ENCODE data around the gene PDSS2. TPM values are rescaled to one million over a fixed set of nuclear protein-coding genes. Genes with fewer than 3 reads are reported as not detected.
A peak's percentile ranks its signal among the peaks of the same experiment; 100 is the strongest.
"Not testable (repeated sequence)": the region's sequence is repeated elsewhere in the genome, so short reads cannot be mapped to it uniquely, and the experiment has no call there.

The PDSS2 gene
- total and polyA plus RNA-seq, 7 donors = 4.7 to 16.7 (median 9.3) TPM

DNA sequence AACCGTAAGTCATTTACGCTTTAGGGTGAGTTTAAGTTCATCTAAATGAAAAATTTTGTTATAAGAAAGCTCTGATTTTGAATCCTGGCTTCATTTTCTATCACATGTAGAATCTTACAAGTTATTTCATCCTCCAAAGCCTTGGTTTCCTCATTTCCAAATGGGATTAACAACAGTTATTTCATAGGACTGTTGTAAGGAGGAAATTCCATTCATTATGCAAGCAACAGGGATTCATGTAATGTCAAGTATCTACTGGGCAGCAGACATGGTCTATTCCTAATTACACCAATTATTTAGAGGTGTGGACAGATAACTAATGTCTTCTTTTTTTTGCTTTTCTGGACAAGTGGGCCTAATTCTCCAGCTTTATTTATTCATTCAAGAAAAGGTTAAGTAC is 154.0 kb downstream of the PDSS2 start:
- no peaks in the 10 kb centered on the region for H3K27me3 ChIP-seq (ENCODE audit: insufficient read depth in 3 of 3, low read length in 2 of 3)
- H3K4me1 ChIP-seq = no peaks in the 10 kb centered on the region
- no peaks in the 10 kb centered on the region for H3K9me3 ChIP-seq
- no peak for DNase-seq
- H3K4me3 ChIP-seq = no peak overlapping the region
- TF ChIP-seq, protein P1, sequence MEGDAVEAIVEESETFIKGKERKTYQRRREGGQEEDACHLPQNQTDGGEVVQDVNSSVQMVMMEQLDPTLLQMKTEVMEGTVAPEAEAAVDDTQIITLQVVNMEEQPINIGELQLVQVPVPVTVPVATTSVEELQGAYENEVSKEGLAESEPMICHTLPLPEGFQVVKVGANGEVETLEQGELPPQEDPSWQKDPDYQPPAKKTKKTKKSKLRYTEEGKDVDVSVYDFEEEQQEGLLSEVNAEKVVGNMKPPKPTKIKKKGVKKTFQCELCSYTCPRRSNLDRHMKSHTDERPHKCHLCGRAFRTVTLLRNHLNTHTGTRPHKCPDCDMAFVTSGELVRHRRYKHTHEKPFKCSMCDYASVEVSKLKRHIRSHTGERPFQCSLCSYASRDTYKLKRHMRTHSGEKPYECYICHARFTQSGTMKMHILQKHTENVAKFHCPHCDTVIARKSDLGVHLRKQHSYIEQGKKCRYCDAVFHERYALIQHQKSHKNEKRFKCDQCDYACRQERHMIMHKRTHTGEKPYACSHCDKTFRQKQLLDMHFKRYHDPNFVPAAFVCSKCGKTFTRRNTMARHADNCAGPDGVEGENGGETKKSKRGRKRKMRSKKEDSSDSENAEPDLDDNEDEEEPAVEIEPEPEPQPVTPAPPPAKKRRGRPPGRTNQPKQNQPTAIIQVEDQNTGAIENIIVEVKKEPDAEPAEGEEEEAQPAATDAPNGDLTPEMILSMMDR (IDR thresholded peaks at IDR 0.05) = no peak
- WGBS, 3 donors = 97 to 98% (median 97%) methylated on average over 2 of the region's 2 CpGs
- intact Hi-C loops (cut with DNase I) = no loop called here
- no peaks in the 10 kb centered on the region for H3K36me3 ChIP-seq (ENCODE audit: insufficient read depth in 1 of 2, low read depth in 1 of 2)
- H3K27ac ChIP-seq = no peak overlapping the region
- no peak for ATAC-seq

DNA sequence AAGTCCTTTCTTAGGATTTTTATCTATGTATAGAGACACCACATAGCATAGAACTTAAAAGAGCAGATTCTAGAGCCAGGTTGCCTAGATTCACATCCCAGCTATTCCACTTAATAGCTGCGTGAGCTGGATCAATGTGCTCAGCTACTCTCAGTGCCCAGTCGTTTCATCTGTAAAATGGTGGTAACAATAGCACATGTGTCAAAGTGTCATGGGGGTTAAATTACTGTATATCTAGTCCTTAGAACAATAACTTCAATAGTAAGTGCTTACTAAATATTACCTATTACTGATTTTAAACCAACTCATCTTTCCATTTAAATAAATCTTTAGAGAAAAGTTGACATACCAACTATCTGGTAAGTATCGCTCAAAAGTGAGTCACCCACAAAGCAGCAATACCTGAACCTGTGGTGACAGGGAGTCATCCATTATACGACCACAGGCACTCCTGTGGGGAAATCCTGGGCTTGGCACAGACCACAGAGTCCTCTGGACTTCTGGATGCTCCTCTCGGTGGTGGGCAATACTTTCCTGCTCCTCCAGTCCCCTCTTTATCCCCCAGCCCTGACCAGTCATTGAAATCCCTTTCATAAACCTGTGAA is 154.8 kb downstream of the PDSS2 start:
- Histone ChIP-seq H3K27ac (no peak overlapping the region), H3K36me3 (ENCODE audit: insufficient read depth in 1 of 2, low read depth in 1 of 2) (no peaks in the 10 kb centered on the region), H3K4me1 (no peaks in the 10 kb centered on the region), H3K4me3 (no peak overlapping the region), H3K27me3 (ENCODE audit: insufficient read depth in 3 of 3, low read length in 2 of 3) (no peaks in the 10 kb centered on the region), H3K9me3 (no peaks in the 10 kb centered on the region)
- TF ChIP-seq, protein P1 (IDR thresholded peaks at IDR 0.05) = no peak
- ATAC-seq (peak in 1 of 4 donors; percentile 73), DNase-seq (no peak)
- intact Hi-C loops (cut with DNase I) = no loop called here
- WGBS, 3 donors = 91 to 94% (median 94%) methylated on average over 5 of the region's 5 CpGs

DNA sequence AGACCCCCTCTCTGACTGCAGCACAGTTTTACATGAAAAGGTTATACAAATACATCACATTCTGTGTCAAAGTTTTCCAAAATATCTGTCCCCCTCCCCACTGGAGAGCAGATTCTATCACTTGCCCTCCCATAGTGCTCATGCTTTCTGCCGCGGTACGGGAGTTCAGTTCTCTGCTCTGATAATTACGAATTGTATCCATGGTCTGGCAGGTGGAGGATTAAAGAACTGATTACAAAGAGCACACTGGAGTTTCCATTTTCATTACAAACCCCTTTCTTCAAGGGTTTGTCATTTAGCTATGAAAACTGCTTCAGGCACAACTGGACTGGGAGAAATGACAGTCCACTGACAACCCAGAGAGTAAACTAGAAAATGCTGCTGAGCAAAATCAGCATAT is 166.0 kb downstream of the PDSS2 start:
- Histone ChIP-seq H3K27ac (no peak overlapping the region), H3K4me1 (peaks cover 11% of the 10 kb centered on the region), H3K36me3 (ENCODE audit: insufficient read depth in 1 of 2, low read depth in 1 of 2) (no peaks in the 10 kb centered on the region), H3K27me3 (ENCODE audit: insufficient read depth in 3 of 3, low read length in 2 of 3) (no peaks in the 10 kb centered on the region), H3K4me3 (no peak overlapping the region), H3K9me3 (no peaks in the 10 kb centered on the region)
- ATAC-seq = no peak
- intact Hi-C loops (cut with DNase I) = no loop called here
- WGBS, 3 donors = 57 to 74% (median 64%) methylated on average over 4 of the region's 4 CpGs
- DNase-seq = no peak
- TF ChIP-seq, protein P1 (IDR thresholded peaks at IDR 0.05) = no peak

DNA sequence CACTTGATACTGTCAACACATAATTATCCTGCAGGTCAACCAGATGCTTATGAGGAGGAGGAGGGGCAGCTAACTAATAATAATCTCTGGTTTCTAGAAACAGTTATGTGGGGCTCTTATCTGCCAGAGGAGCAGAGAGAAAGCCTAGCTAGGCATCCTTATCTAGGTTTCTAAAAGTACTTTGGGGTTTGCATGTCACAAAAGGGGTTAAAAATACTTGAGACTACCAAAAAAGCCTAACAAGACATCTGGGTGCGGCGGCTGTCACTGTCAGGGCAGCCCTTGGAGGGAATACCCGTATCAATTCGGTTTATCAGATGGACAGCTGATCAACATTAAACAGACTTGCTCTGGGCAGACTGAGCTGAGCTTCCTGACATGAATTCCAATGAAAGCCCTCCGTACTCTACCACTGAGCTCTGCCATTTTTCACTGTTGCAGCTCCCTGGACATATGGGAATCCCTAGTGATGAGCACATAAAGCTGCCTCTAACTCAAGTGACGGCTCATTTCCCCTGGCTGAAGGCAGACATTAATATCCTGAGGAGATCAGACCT is 166.6 kb downstream of the PDSS2 start:
- Histone ChIP-seq H3K36me3 (ENCODE audit: insufficient read depth in 1 of 2, low read depth in 1 of 2) (no peaks in the 10 kb centered on the region), H3K27ac (no peak overlapping the region), H3K4me3 (no peak overlapping the region), H3K4me1 (peaks cover 11% of the 10 kb centered on the region), H3K9me3 (no peaks in the 10 kb centered on the region), H3K27me3 (ENCODE audit: insufficient read depth in 3 of 3, low read length in 2 of 3) (no peaks in the 10 kb centered on the region)
- ATAC-seq = no peak
- intact Hi-C loops (cut with DNase I) = no loop called here
- WGBS, 3 donors = 46 to 60% (median 48%) methylated on average over 6 of the region's 6 CpGs
- DNase-seq = no peak
- TF ChIP-seq, protein P1 (IDR thresholded peaks at IDR 0.05) = no peak

DNA sequence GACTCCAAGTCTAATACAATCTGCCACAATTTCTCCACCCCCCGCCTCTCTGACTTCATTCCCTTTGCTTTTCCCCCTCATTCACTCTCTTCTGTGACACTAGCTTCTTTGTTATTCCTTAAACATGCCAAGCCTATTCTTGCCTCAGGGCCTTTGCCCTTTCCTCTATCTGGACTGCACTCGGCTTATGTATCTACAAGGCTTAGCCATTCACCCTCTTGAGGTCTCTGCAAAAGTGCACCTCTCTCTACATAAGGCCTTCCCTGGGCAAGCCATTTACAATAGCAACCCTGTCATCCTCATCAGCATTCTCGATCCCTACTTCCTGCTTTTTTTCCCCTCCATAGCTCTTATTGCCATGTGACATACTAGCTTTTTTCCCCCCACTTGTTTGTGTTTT is 168.9 kb downstream of the PDSS2 start:
- TF ChIP-seq, protein P1 (IDR thresholded peaks at IDR 0.05) = no peak
- no peak overlapping the region for H3K4me3 ChIP-seq
- WGBS, 3 donors = 83 to 91% (median 87%) methylated on average over 3 of the region's 3 CpGs
- H3K4me1 ChIP-seq = peaks cover 11% of the 10 kb centered on the region
- no peak overlapping the region for H3K27ac ChIP-seq
- H3K36me3 ChIP-seq (ENCODE audit: insufficient read depth in 1 of 2, low read depth in 1 of 2) = no peaks in the 10 kb centered on the region
- H3K27me3 ChIP-seq (ENCODE audit: insufficient read depth in 3 of 3, low read length in 2 of 3) = no peaks in the 10 kb centered on the region
- ATAC-seq (no peak), DNase-seq (no peak)
- H3K9me3 ChIP-seq = no peaks in the 10 kb centered on the region
- intact Hi-C loops (cut with DNase I) = no loop called here

DNA sequence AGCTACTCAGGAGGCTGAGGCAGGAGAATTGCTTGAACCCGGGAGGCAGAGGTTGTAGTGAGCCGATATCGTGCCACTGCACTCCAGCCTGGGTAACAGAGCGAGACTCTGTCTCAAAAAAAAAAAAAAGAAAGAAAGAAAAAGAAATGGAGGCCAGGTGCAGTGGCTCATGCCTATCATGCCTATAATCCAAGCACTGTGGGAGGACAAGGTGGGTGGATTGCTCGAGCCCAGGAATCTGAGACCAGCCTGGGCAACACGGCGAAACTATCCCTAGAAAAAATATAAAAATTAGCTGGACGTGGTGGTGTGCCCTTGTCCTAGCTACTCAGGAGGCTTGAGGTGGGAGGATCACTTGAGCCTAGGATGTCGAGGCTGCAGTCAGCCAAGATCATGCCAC is 170.1 kb downstream of the PDSS2 start:
- H3K27ac ChIP-seq; H3K9me3 ChIP-seq; ATAC-seq; H3K36me3 ChIP-seq (ENCODE audit: insufficient read depth in 1 of 2, low read depth in 1 of 2); DNase-seq; H3K4me3 ChIP-seq; H3K27me3 ChIP-seq (ENCODE audit: insufficient read depth in 3 of 3, low read length in 2 of 3); intact Hi-C loops (cut with DNase I): not testable (repeated sequence)
- 94 to 95% (median 94%) methylated on average over 9 of the region's 9 CpGs for WGBS, 3 donors
- H3K4me1 ChIP-seq = peaks cover 11% of the 10 kb centered on the region

DNA sequence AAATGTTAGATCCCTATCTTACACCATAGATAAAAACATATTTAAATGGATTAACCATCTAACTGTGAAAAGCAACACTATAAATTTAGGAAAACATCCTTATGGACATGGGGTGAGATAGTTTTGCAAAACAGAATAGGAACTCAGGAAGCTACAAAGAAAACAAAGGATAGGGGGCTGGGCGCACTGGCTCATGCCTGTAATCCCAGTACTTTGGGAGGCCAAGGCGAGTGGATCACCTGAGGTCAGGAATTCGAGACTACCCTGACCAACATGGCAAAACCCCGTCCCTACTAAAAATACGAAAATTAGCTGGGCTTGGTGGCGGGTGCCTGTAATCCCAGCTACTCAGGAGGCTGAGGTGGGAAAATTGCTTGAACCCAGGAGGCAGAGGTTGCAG is 173.7 kb downstream of the PDSS2 start:
- WGBS, 3 donors = 93 to 96% (median 94%) methylated on average over 6 of the region's 6 CpGs
- DNase-seq; intact Hi-C loops (cut with DNase I); H3K27ac ChIP-seq; ATAC-seq; H3K27me3 ChIP-seq (ENCODE audit: insufficient read depth in 3 of 3, low read length in 2 of 3); H3K4me1 ChIP-seq; H3K36me3 ChIP-seq (ENCODE audit: insufficient read depth in 1 of 2, low read depth in 1 of 2); H3K4me3 ChIP-seq; H3K9me3 ChIP-seq: not testable (repeated sequence)
